Cortex of kidney (tissue), 1 donor: Measurements from ENCODE around the gene TNFRSF11A.

ENCODE experiments used
- DNase-seq: peaks from one replicate; lab custom pipeline; 2025; lab: John Stamatoyannopoulos, UW

TNFRSF11A gene

GRCh38 chr18:62384068-62384467 is 59.0 kb downstream of the TNFRSF11A start:
- no peak for DNase-seq

GRCh38 chr18:62384610-62385097 is 59.5 kb downstream of the TNFRSF11A start:
- no peak for DNase-seq

GRCh38 chr18:62386091-62386490 is 61.0 kb downstream of the TNFRSF11A start:
- no peak for DNase-seq

- DNase-seq, result no peak
Measured at GRCh38 chr18:62386601-62387000, 61.5 kb downstream of the TNFRSF11A start.

- no peak for DNase-seq
Measured at GRCh38 chr18:62387257-62387656, 62.1 kb downstream of the TNFRSF11A start.

GRCh38 chr18:62388855-62389760 is 64.0 kb downstream of the TNFRSF11A start:
- no peak for DNase-seq

GRCh38 chr18:62389761-62390481 is 64.8 kb downstream of the TNFRSF11A start:
- DNase-seq, result no peak

GRCh38 chr18:62394006-62394763 is 69.1 kb downstream of the TNFRSF11A start:
- no peak for DNase-seq

- no peak for DNase-seq
Measured at GRCh38 chr18:62396381-62396780, 71.3 kb downstream of the TNFRSF11A start.

- DNase-seq, result no peak
Measured at GRCh38 chr18:62396967-62397366, 71.9 kb downstream of the TNFRSF11A start.

GRCh38 chr18:62398291-62398690 is 73.2 kb downstream of the TNFRSF11A start:
- no peak for DNase-seq

- no peak for DNase-seq
Measured at GRCh38 chr18:62399276-62399675, 74.2 kb downstream of the TNFRSF11A start.

GRCh38 chr18:62399781-62400308 is 74.7 kb downstream of the TNFRSF11A start:
- no peak for DNase-seq

GRCh38 chr18:62400916-62401315 is 75.8 kb downstream of the TNFRSF11A start:
- DNase-seq, result no peak

GRCh38 chr18:62402342-62402948 is 77.3 kb downstream of the TNFRSF11A start:
- DNase-seq, result no peak

- no peak for DNase-seq
Measured at GRCh38 chr18:62403120-62403519, 78.0 kb downstream of the TNFRSF11A start.

GRCh38 chr18:62404881-62405280 is 79.8 kb downstream of the TNFRSF11A start:
- DNase-seq, result no peak

GRCh38 chr18:62407660-62408059 is 82.5 kb downstream of the TNFRSF11A start:
- no peak for DNase-seq

GRCh38 chr18:62409821-62410220 is 84.7 kb downstream of the TNFRSF11A start:
- no peak for DNase-seq

- no peak for DNase-seq
Measured at GRCh38 chr18:62412231-62412979, 87.3 kb downstream of the TNFRSF11A start.

GRCh38 chr18:62413206-62413605 is 88.1 kb downstream of the TNFRSF11A start:
- DNase-seq, result no peak
